Stimulated activated CD4-positive, alpha-beta T cell treated with anti-CD3 and anti-CD28 coated beads, TNF-alpha, amount 100 ng/mL, for 48 hours (primary cell): ENCODE results near the gene PLK1.
"Not testable (repeated sequence)": the region's sequence is repeated elsewhere in the genome, so short reads cannot be mapped to it uniquely, and the experiment has no call there.

Experiments used
- DNase-seq, 3 donors: peaks; one replicate each; pipeline ENCODE4 v3.0.0-alpha.2; 2020; ENCODE audit warnings: low read depth in 3 of 3

Gene PLK1

DNA sequence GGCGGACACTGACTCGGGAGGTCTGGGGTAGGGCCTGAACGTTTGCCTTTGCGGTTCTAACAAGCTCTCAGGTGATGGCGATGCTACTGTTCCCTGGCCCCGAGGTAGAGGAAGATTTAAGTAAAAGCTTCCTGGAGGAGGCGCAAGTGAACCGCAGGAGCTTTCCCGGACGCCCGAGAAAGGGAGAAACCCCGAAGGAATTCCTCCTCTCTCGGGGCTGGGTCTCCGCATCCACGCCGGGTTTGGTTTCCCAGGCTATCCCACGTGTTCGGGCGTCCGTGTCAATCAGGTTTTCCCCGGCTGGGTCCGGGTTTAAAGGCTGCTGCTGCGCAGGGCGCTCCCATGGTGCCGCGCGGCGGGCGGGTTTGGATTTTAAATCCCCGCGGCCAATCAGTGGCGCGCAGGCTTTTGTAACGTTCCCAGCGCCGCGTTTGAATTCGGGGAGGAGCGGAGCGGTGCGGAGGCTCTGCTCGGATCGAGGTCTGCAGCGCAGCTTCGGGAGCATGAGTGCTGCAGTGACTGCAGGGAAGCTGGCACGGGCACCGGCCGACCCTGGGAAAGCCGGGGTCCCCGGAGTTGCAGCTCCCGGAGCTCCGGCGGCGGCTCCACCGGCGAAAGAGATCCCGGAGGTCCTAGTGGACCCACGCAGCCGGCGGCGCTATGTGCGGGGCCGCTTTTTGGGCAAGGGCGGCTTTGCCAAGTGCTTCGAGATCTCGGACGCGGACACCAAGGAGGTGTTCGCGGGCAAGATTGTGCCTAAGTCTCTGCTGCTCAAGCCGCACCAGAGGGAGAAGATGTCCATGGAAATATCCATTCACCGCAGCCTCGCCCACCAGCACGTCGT, at the start of gene PLK1:
Gene PLK1 (plus strand): TSS at position 460 of the 844 bp plus-strand sequence. CDS start 44 bp downstream, at position 504.
- peak; percentile 74 to 80 (median 77) for DNase-seq

- DNase-seq: no peak
These were observed 49.2 kb upstream of the PLK1 start for GRCh38 chr16:23629516-23629915.

DNA sequence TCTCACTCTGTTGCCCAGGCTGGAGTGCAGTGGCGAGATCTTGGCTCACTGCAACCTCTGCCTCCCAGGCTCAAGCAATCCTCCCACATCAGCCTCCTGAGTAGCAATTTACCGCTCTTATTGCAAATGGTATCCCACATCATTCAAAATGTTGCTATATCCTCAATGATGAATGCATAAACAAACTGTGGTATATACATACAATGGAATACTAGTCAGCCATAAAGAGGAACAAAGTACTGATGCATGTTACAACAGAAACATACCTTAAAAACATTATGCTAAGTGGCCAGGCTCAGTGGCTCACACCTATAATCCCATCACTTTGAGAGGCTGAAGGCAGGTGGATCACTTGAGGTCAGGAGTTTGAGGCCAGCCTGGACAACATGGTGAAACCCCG, 46.8 kb upstream of the PLK1 start:
- DNase-seq: not testable (repeated sequence)

GRCh38 chr16:23634461-23635036, 44.1 kb upstream of the PLK1 start:
- DNase-seq: no peak

GRCh38 chr16:23635958-23636357, 42.7 kb upstream of the PLK1 start:
- no peak for DNase-seq

DNA sequence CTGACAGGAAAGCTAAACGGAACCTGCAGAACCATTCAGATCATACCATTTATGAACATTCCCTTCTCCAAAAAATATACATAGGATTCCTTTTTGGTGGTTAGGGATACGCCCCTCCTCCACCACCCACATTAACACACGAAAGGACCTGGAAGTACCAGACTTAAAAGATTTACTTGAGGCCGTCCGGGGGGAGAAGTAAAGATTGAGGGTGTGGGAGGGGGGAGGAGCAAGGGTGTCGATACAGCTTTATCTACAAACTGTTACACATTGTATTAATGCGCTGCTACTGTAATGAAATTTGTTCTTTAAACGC, 38.1 kb upstream of the PLK1 start:
- peak in 1 of 3 donors; percentile 4 for DNase-seq

DNA sequence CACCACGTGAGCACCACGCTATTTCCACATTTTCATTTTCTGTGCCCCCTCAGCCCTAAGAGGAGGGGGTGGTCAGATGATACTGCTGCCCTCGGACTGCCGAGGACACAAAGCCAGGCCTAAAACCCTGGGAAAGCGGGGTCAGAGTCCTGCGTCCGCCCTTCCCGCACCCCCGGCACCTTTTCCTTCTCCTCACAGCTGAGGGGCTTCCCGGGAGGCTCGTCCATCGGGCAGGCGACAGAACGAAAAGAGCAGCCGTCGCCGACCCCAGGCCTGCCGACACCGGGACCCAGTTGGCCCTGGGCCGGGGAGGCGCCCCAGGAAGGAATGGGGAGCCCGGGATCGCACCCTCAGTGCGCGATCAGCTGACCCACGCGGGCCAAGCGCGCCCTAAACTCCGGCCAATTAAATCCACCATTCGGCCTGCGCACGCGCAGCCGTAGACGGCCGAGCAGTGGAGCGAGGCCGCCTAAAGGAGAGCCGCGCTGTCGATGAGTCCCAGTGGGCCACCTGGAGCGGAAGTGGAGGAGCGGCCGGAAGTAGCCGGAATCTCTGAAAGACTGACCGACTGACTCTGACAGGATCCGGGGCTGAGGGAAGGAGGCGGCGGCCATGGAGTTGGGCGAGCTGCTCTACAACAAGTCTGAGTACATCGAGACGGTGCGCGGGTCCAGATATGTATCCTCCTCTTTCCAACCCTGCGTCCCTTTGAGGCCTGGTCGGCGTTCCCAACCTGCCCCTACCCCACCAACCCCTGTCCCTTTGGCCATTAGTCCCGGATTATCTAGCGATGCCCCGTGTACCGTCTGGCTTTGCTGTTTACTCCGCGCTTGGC, 37.5 kb upstream of the PLK1 start, which contains the start of the genes DCTN5 and PALB2:
Gene DCTN5 (plus strand): TSS at position 536 of the 835 bp plus-strand sequence. CDS start 77 bp downstream, at position 613.
Gene PALB2 (minus strand): TSS at position 380 of the 835 bp plus-strand sequence. CDS start 153 bp downstream, at position 227.
- peak; percentile 76 to 85 (median 81) for DNase-seq

- DNase-seq: no peak
These were observed 36.4 kb upstream of the PLK1 start for GRCh38 chr16:23642246-23642774.

DNA sequence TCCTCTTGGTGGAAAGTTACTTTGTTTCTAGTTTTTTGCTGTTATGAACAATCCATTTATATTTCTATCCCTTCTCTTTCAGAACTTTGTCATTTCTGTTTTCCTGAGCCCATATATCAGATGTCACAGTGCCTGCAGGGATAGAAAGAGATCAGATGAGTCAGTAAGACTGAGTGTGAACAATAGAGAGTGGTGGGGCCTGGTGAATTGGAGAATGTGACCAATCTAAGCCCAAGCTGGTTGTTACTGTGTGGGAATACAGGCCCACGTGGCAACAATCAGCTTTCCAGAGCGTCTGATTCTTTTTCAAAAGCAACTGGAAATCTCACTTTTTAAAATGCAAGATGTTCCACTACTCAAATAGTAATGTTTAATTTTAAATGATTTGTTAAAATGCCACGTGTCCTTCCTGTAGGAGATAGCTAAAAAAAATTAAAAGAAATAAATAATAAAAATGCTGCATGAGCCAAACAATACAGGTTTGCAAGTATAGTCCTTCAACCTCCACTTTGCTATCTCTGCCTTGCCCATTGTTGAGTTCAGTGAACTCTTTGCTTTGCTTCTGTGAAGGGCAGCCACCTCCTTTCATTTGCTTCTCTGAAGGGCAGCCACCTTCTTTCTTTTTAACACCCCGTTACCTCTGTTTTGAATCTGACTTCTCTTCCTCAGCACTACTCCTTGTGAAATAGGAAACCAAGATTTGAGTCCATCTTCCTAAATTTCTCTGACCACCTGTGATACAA, 27.8 kb upstream of the PLK1 start:
- DNase-seq: no peak

DNA sequence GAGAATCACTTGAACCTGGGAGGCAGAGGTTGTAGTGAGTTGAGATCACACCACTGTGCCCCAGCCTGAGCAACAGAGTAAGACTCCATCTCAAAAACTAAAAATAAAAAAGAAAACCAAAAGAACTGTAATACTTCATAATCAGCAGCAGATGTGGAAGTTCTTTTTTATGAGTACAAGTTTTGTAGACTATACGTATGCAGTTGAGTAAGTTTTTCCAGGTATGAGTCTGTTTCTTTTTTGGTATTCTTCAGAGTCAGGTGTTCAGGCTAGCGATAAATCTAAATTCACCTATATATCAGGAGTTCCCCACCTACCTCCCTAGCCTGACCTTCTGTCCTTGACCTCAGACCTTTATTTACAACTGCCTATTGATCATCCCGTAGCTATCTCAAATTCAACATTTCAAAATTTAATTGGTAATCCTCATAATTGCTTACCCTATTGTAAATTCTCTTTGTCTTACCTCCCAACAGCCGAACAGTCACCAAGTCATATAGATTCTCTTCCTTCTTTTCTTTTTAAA, 26.7 kb upstream of the PLK1 start:
- DNase-seq: no peak

DNA sequence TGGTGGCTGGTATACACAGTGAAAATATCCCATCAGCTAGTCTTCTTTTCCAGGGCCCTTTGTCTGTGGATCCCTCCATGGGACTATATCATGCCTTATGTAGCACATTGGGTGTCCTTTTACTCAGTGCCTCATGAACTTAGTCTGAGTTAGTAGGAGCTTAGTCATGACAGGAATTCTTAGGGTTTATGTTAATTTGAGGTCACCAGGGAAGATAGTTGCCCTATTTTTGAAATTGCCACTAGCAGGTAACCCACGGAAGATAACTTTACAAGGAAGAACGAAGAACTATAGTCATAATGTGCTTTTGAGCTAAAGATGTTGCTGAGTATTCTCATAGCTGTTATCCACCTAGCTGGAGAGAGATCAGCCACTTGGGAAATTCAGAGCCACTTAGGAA, 14.8 kb upstream of the PLK1 start:
- no peak for DNase-seq

- DNase-seq: no peak
These were observed 11.9 kb upstream of the PLK1 start for GRCh38 chr16:23666571-23667354.

DNA sequence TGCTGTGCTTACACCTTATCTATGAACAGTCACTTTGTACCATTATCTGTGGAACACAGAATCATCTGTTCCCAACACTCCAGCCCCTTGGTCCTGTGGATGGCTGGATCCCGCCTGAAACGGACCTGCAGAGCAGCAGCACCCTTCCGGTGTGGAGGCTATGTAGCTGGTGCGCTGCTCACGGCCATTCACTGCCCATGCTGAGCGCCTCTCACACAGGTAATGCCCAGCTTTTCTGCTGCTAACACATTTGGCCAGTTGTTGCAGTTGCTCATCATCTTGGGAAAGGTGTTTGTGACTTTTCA, 11.4 kb upstream of the PLK1 start:
- DNase-seq: no peak

DNA sequence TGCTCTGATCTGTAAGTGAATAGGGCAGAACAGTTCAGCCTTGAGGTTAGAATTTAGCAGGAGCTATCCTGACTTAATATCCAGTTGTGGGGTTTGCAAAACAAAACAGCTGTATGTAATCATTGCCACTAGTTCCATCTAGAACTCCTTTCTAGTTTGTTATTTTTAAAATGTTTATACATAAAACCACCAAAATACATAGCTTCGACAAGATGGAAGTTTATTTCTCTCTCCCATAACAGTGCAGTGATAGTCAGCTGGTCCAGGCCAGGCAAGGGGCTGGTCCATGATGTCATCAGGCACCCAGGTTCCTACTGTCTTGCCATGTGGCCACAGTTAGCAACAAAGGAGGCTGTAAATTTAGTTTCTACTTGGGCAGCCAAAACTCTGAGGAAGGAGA, 10.5 kb upstream of the PLK1 start:
- no peak for DNase-seq

- DNase-seq: no peak
These were observed 9.8 kb upstream of the PLK1 start for GRCh38 chr16:23668873-23669272.

DNA sequence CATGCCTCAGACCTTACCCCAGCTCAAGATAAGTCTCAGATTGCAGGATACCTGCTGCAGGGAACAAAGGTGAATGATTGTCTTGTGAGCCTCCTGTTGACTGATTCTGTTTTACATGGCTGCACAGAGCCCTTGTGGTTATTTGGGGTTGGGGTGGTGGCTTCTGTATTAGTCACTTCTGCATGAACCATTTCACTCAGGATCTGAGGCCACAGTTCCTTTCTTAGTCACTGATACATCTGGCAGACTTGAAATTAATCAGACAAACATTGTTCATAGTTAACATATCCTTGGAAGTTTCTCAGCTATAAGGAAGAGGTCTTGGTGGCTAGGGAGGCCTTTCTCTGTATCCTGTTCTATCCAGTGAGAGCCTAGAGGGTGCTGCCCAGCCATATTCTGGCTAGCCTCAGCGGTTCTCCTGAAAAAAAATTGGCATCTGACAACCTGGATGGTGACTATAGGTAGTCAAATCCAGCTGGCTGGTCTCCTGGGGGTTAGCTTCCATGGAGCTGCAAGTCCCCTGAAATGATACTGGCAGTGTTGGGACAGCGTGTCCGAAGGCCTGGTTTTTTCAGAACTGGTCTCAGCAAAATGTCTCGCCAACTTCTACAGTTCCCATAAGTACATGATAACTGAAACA, 8.4 kb upstream of the PLK1 start:
- DNase-seq: peak in 2 of 3 donors; percentile 24 to 46

GRCh38 chr16:23673971-23674614, 4.6 kb upstream of the PLK1 start:
- no peak for DNase-seq

DNA sequence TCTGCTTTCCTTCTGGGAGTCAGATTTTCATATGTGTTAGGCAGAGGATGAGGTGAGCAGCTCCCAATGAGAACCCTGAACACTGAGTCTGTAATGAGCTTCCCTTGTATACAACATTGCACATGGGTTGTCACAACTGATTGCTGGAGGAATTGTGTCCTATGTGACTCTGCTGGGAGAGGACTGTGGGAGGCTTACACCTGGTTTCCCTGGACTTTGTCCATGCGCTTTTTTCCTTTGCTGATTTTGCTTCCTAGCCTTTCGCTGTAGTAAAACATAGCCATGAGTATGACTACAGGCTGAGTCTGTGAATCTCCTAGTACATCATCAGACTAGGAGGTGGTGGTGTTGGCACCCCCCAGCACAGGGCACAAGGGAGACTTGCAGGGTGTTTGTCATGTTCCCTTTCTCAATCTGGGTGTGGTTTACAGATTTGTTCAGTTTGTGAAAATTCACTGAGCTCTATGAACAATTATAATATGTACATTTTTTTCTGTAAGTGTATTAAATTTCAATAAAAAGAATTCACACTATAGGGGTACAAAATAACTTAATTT, 1.7 kb upstream of the PLK1 start:
- no peak for DNase-seq
